NT2/D1 (cell line): ENCODE results near the gene COL11A2.
"Not testable (repeated sequence)": the region's sequence is repeated elsewhere in the genome, so short reads cannot be mapped to it uniquely, and the experiment has no call there.

Experiments used
- DNase-seq: peaks from one replicate; pipeline ENCODE4 v3.0.0-alpha.2; 2011; ENCODE audit warnings: low read depth, low spot score
- H3K27me3 ChIP-seq: 2 replicates; pipeline ENCODE4 v1.6.0; 2011; ENCODE audit warnings: mild to moderate bottlenecking; ENCODE audit not compliant: insufficient read length, insufficient read depth
- H3K36me3 ChIP-seq: 2 replicates; pipeline ENCODE4 v1.6.1; 2011; ENCODE audit warnings: mild to moderate bottlenecking, low read length, mixed read lengths; ENCODE audit not compliant: insufficient read depth, insufficient read length
- H3K4me1 ChIP-seq: 2 replicates; pipeline ENCODE4 v1.5.1; 2011; ENCODE audit not compliant: insufficient read depth, insufficient read length
- H3K4me3 ChIP-seq: 2 replicates; pipeline ENCODE4 v1.5.1; 2011; ENCODE audit warnings: low read depth; ENCODE audit not compliant: insufficient read length
- H3K9ac ChIP-seq: 2 replicates; pipeline ENCODE4 v1.6.0; 2011; ENCODE audit warnings: low read depth; ENCODE audit not compliant: insufficient read length
- H3K9me3 ChIP-seq: 2 replicates; pipeline ENCODE4 v1.5.1; 2011; ENCODE audit warnings: mild to moderate bottlenecking, low read length; ENCODE audit not compliant: insufficient read depth
- SUZ12 ChIP-seq: IDR thresholded peaks from 2 replicates; pipeline ENCODE4 v1.6.1; 2011; ENCODE audit not compliant: insufficient read length, insufficient read depth; ENCODE audit errors: extremely low read depth
- YY1 ChIP-seq: IDR thresholded peaks from 2 replicates; pipeline ENCODE4 v1.6.1; 2011; ENCODE audit not compliant: insufficient read length, insufficient read depth
- ZNF274 ChIP-seq: IDR thresholded peaks from 2 replicates; pipeline ENCODE4 v1.6.1; 2011; ENCODE audit warnings: mild to moderate bottlenecking, low read depth, low read length

The COL11A2 gene

GRCh38 chr6:33151050-33151449, 41.2 kb downstream of the COL11A2 start:
- Histone ChIP-seq H3K36me3 (no peaks in the 10 kb centered on the region), H3K27me3 (no peaks in the 10 kb centered on the region), H3K4me3 (no peak overlapping the region), H3K9me3 (0 out of 2 replicates have a peak, but pooled peaks cover 10% of the 10 kb centered on the region), H3K4me1 (no peaks in the 10 kb centered on the region), H3K9ac (no peak overlapping the region)
- DNase-seq = no peak
- TF ChIP-seq SUZ12 (no peak), ZNF274 (no peak), YY1 (no peak)

GRCh38 chr6:33150560-33150959, 41.7 kb downstream of the COL11A2 start:
- not testable (repeated sequence) for DNase-seq, H3K36me3 ChIP-seq, H3K4me1 ChIP-seq, H3K9me3 ChIP-seq, H3K4me3 ChIP-seq, H3K9ac ChIP-seq, H3K27me3 ChIP-seq

GRCh38 chr6:33147807-33148666, 44.2 kb downstream of the COL11A2 start:
- H3K9ac ChIP-seq = no peak overlapping the region
- H3K36me3 ChIP-seq = no peaks in the 10 kb centered on the region
- TF ChIP-seq ZNF274 (no peak), YY1 (no peak), SUZ12 (no peak)
- no peaks in the 10 kb centered on the region for H3K4me1 ChIP-seq
- DNase-seq = peak; percentile 28
- H3K4me3 ChIP-seq = no peak overlapping the region
- H3K9me3 ChIP-seq = peaks cover 14% of the 10 kb centered on the region; the same call in 1 of the 2 replicates
- H3K27me3 ChIP-seq = no peaks in the 10 kb centered on the region

GRCh38 chr6:33144373-33144772, 47.9 kb downstream of the COL11A2 start:
- no peak overlapping the region for H3K9ac ChIP-seq
- no peak overlapping the region for H3K4me3 ChIP-seq
- no peaks in the 10 kb centered on the region for H3K27me3 ChIP-seq
- no peaks in the 10 kb centered on the region for H3K36me3 ChIP-seq
- no peak for DNase-seq
- TF ChIP-seq ZNF274 (no peak), YY1 (no peak), SUZ12 (no peak)
- H3K9me3 ChIP-seq = peaks cover 5% of the 10 kb centered on the region; the same call in 1 of the 2 replicates
- H3K4me1 ChIP-seq = no peaks in the 10 kb centered on the region

- H3K9ac ChIP-seq = no peak overlapping the region
- no peaks in the 10 kb centered on the region for H3K36me3 ChIP-seq
- DNase-seq = no peak
- TF ChIP-seq ZNF274 (no peak), SUZ12 (no peak), YY1 (no peak)
- H3K4me3 ChIP-seq = no peak overlapping the region
- H3K4me1 ChIP-seq = no peaks in the 10 kb centered on the region
- H3K27me3 ChIP-seq = no peaks in the 10 kb centered on the region
- H3K9me3 ChIP-seq = peaks cover 5% of the 10 kb centered on the region; the same call in 1 of the 2 replicates
Measured at GRCh38 chr6:33143113-33143770, 49.0 kb downstream of the COL11A2 start.

GRCh38 chr6:33142501-33143070, 49.7 kb downstream of the COL11A2 start:
- H3K9me3 ChIP-seq = peaks cover 5% of the 10 kb centered on the region; the same call in 1 of the 2 replicates
- no peak overlapping the region for H3K9ac ChIP-seq
- no peak for DNase-seq
- TF ChIP-seq ZNF274 (no peak), SUZ12 (no peak), YY1 (no peak)
- no peak overlapping the region for H3K4me3 ChIP-seq
- H3K27me3 ChIP-seq = no peaks in the 10 kb centered on the region
- no peaks in the 10 kb centered on the region for H3K4me1 ChIP-seq
- no peaks in the 10 kb centered on the region for H3K36me3 ChIP-seq

GRCh38 chr6:33140556-33140955, 51.7 kb downstream of the COL11A2 start:
- Histone ChIP-seq H3K27me3 (no peaks in the 10 kb centered on the region), H3K9me3 (peaks cover 5% of the 10 kb centered on the region; the same call in 1 of the 2 replicates), H3K4me1 (no peaks in the 10 kb centered on the region), H3K36me3 (no peaks in the 10 kb centered on the region), H3K9ac (no peak overlapping the region), H3K4me3 (no peak overlapping the region)
- DNase-seq = no peak
- TF ChIP-seq SUZ12 (no peak), ZNF274 (no peak), YY1 (no peak)
